GM12878 (cell line): ENCODE results near the gene SPIRE1. TPM values are rescaled to one million over a fixed set of nuclear protein-coding genes. Genes with fewer than 3 reads are reported as not detected.

Source experiments
- ATAC-seq: fragments of 200-7000 bp; cut with Tn5 transposase; 3 replicates; pipeline ENCODE4 v1.9.1; 2020; ENCODE audit warnings: mild to moderate bottlenecking, moderate library complexity
- BruUV-seq: library from RNA; stranded (reverse); fragments of 400-500 nt; replicated peaks from 2 replicates; lab custom pipeline; 2021; lab: Mats Ljungman, UMichigan
- CTCF ChIA-PET: fragments of 300-600 bp; sonication (Branson Sonifier 250); formaldehyde crosslinking; extraction: SDS; loops from one replicate; lab custom pipeline; 2021; ENCODE audit warnings: inconsistent platforms; lab: Yijun Ruan, JAX
- POLR2A ChIA-PET: fragments of 350-600 bp; formaldehyde crosslinking; extraction: SDS; loops from one replicate; lab custom pipeline; 2021; ENCODE audit warnings: inconsistent platforms; lab: Charles Lee
- RAD21 ChIA-PET: fragments of 300-600 bp; sonication (Branson Sonifier 250); formaldehyde crosslinking; loops from one replicate; lab custom pipeline; 2023; ENCODE audit warnings: antibody characterized with exemption; ENCODE audit not compliant: unreplicated experiment; lab: Charles Lee
- SMC1A ChIA-PET: fragments of 300-600 bp; sonication (Branson Sonifier 250); formaldehyde crosslinking; loops from one replicate; lab custom pipeline; 2023; ENCODE audit not compliant: unreplicated experiment, uncharacterized antibody; lab: Charles Lee
- DNase-seq: peaks from one replicate; pipeline ENCODE4 v3.0.0-alpha.2; 2011; ENCODE audit warnings: low read depth, low spot score
- FAIRE-seq: peaks from 3 replicates; lab custom pipeline; 2011; peaks lifted over from hg19 to GRCh38; lab: Jason Lieb, UNC
- H2AFZ ChIP-seq: 2 replicates; pipeline ENCODE4 v1.6.0; 2011; ENCODE audit warnings: low read depth, low read length, control low read depth; ENCODE audit not compliant: control insufficient read depth
- H3K27ac ChIP-seq: 2 replicates; pipeline ENCODE4 v1.5.1; 2011; ENCODE audit warnings: control low read depth; ENCODE audit not compliant: control insufficient read depth, insufficient read depth
- H3K27me3 ChIP-seq, 2 experiments: replicated peaks in 1 of 2; 2 replicates each; pipeline versions ENCODE4 v1.6.0 to v1.6.1; 2011; ENCODE audit warnings: low read length in 1 of 2; ENCODE audit not compliant: control insufficient read depth in 2 of 2, insufficient read depth in 2 of 2
- H3K36me3 ChIP-seq, 2 experiments: 2 replicates each; pipeline ENCODE4 v1.5.1; 2011; ENCODE audit warnings: low read length in 1 of 2; ENCODE audit not compliant: control insufficient read depth in 2 of 2, insufficient read depth in 2 of 2
- H3K4me1 ChIP-seq: 2 replicates; pipeline ENCODE4 v1.6.1; 2011; ENCODE audit warnings: mild to moderate bottlenecking, low read length, moderate library complexity, mixed read lengths; ENCODE audit not compliant: control insufficient read depth, insufficient read depth
- H3K4me2 ChIP-seq: 2 replicates; pipeline ENCODE4 v1.6.0; 2011; ENCODE audit warnings: control low read depth; ENCODE audit not compliant: control insufficient read depth, insufficient read depth
- H3K4me3 ChIP-seq: fragments of 200-600 bp; sonication (generic); 2 replicates; pipeline ENCODE4 v1.5.1; 2016
- H3K79me2 ChIP-seq: 2 replicates; pipeline ENCODE4 v1.6.0; 2011; ENCODE audit warnings: low read length; ENCODE audit not compliant: control insufficient read depth, insufficient read depth
- H3K9ac ChIP-seq: 2 replicates; pipeline ENCODE4 v1.8.0; 2011; ENCODE audit warnings: low read length, control low read depth, mixed read lengths; ENCODE audit not compliant: control insufficient read depth, insufficient read depth
- H3K9me3 ChIP-seq: replicated peaks from 3 replicates; pipeline ENCODE4 v1.5.1; 2011; ENCODE audit warnings: mild to moderate bottlenecking, low read length; ENCODE audit not compliant: control insufficient read depth, insufficient read depth
- H4K20me1 ChIP-seq: 2 replicates; pipeline ENCODE4 v1.6.0; 2011; ENCODE audit not compliant: control insufficient read depth, insufficient read depth
- CEBPB ChIP-seq, 2 experiments: fragments of 150-350 bp in 1 of 2; IDR thresholded peaks; 2 replicates each; pipeline ENCODE4 v1.6.1; 2012 to 2014; ENCODE audit warnings: low read depth in 2 of 2, low read length in 2 of 2, borderline replicate concordance in 1 of 2, inconsistent platforms in 1 of 2
- EGR1 ChIP-seq, 2 experiments: IDR thresholded peaks; 1 replicate in 1 of 2; 2 replicates in 1 of 2; pipeline ENCODE4 v1.6.1; 2011 to 2012; ENCODE audit warnings: low read depth in 2 of 2, low read length in 2 of 2, borderline replicate concordance in 1 of 2, mild to moderate bottlenecking in 1 of 2, moderate library complexity in 1 of 2
- HDGF ChIP-seq: fragments of 450-650 bp; IDR thresholded peaks from 2 replicates; pipeline ENCODE4 v1.6.1; 2016; ENCODE audit warnings: antibody characterized with exemption
- PBX3 ChIP-seq: IDR thresholded peaks from 2 replicates; pipeline ENCODE4 v1.6.1; 2011; ENCODE audit warnings: mild to moderate bottlenecking, low read depth, low read length, moderate library complexity; ENCODE audit not compliant: insufficient replicate concordance
- PML ChIP-seq: IDR thresholded peaks from 2 replicates; pipeline ENCODE4 v1.6.1; 2012; ENCODE audit warnings: low read length, inconsistent platforms
- RBBP5 ChIP-seq: fragments of 200-600 bp; sonication (generic); conservative IDR thresholded peaks from 2 replicates; pipeline ENCODE4 v1.6.1; 2016
- TCF12 ChIP-seq: IDR thresholded peaks from 2 replicates; pipeline ENCODE4 v1.6.1; 2011; ENCODE audit warnings: low read depth, mild to moderate bottlenecking, low read length
- USF2 ChIP-seq: IDR thresholded peaks from 2 replicates; pipeline ENCODE4 v1.6.1; 2011; ENCODE audit warnings: low read depth, low read length, improper control_type of control experiment, borderline replicate concordance
- WRNIP1 ChIP-seq: IDR thresholded peaks from 2 replicates; pipeline ENCODE4 v1.6.1; 2011; ENCODE audit warnings: low read depth, low read length, improper control_type of control experiment, borderline replicate concordance
- YBX1 ChIP-seq: fragments of 450-650 bp; IDR thresholded peaks from 2 replicates; pipeline ENCODE4 v1.6.1; 2016; ENCODE audit warnings: antibody characterized with exemption
- ZNF207 ChIP-seq: fragments of 450-650 bp; IDR thresholded peaks from 2 replicates; pipeline ENCODE4 v1.6.1; 2014; ENCODE audit warnings: antibody characterized with exemption, mild to moderate bottlenecking, borderline replicate concordance
- WGBS: methylation state at CpG from one replicate; pipeline ENCODE4 v1.1.6; 2016; ENCODE audit warnings: low lambda C conversion rate; ENCODE audit not compliant: insufficient replicate concordance, insufficient coverage; ENCODE audit errors: missing lambda C conversion rate; 5-methylcytosine and 5-hydroxymethylcytosine counted together
- in situ Hi-C: fragments of 300-500 bp; cut with MboI; formaldehyde crosslinking; loops from 9 replicates; pipeline ENCODE4 v1.14.3; 2018; ENCODE audit warnings: mixed read lengths
- intact Hi-C: fragments of 100-400 bp; cut with micrococcal nuclease; formaldehyde crosslinking; loops from one replicate; pipeline ENCODE4 v1.14.2; 2022; ENCODE audit not compliant: unreplicated experiment
- polyA plus RNA-seq, 11 experiments: library from polyadenylated mRNA; depleted of rRNA in 4 of 11; unstranded in 6 of 11; stranded (reverse) in 5 of 11; fragments of >200 nt; fragmentation: Nextera tagmentation in 4 of 11; fragmentation: Illumina TruSeq in 1 of 11; extraction: Ambion mirVana in 4 of 11; extraction: Trizol in 1 of 11; gene quantifications; 1 replicate in 1 of 11; 2 replicates in 10 of 11; pipeline versions ENCODE4 v1.2.1 to v1.2.3, GENCODE V29; 2011 to 2016; ENCODE audit warnings: inconsistent platforms in 2 of 11, missing spikeins in 2 of 11, low read depth in 1 of 11
- total RNA-seq, 4 experiments: library from RNA; depleted of rRNA in 3 of 4; stranded (reverse); fragments of >200 nt in 3 of 4; fragmentation: Illumina TruSeq in 1 of 4; extraction: Trizol in 1 of 4; gene quantifications; 2 replicates each; pipeline versions ENCODE4 v1.2.1 to v1.2.3, GENCODE V29; 2013 to 2021
- TF ChIP-seq, protein P1 (sequence below): fragments of 450-650 bp; IDR thresholded peaks from 2 replicates; pipeline ENCODE4 v1.6.1; 2014; ENCODE audit warnings: mild to moderate bottlenecking

The SPIRE1 gene
- total and polyA plus RNA-seq, 10 of the 15 experiments (the other 5 are each of a cell fraction or from before 2014, with no cell fraction given) = 0.18 to 9.2 (median 4.3) TPM

- no peak for TF ChIP-seq ZNF207
- TF ChIP-seq USF2 = no peak
- TF ChIP-seq TCF12 = no peak
- TF ChIP-seq, all 136 proteins: peak for 0
Measured at GRCh38 chr18:12431561-12431960, 226.3 kb downstream of the SPIRE1 start (continued).

DNA sequence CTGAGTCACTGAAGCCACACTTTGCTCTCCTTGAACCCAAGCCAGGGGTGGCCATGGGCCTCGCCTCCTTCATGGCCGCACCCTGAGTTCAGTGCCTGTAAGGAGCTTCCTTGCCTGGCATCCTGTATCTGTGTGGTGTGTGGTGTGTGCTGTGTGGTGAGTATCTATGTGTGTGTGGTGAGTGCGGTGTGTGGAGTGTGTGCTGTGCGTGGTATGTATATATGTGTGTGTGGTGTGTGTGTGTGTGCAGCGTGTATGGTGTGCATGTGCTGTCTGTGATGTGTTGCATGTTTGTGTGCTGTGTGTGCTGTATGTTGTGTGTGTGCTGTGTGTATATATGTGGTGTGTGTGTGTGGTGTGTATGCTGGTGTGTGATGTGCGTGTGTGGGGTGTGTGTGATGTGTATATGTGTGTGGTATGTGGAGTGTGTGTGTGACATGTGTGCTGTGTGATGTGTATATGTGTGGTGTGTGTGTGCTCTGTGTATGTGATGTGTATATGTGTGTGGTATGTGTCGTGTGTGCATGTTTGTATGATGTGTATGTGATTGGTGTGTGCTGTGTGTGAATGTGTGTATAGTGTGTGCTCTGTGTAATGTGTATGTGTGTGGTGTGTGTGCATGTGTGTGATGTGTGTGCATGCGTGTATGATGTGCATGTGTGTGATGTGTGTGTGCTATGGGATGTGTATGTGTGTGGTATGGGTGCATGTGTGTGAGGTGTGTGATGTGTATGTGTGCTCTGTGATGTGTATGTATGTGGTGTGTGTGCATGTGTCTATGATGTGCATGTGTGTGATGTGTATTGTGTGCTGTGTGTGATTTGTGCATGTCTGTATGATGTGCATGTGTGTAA lies 227.5 kb downstream of the SPIRE1 start:
- ChIA-PET RAD21 (no interaction called here), SMC1A (no interaction called here), CTCF (no interaction called here), POLR2A (no interaction called here)
- Histone ChIP-seq H3K9me3 (no peaks in the 10 kb centered on the region), H3K27me3 (no peaks in the 10 kb centered on the region), H3K27ac (no peak overlapping the region), H3K79me2 (no peaks in the 10 kb centered on the region), H3K4me3 (no peak overlapping the region), H3K9ac (no peak overlapping the region), H4K20me1 (no peaks in the 10 kb centered on the region), H3K36me3 (no peaks in the 10 kb centered on the region; a peak in 3 of 4 replicates), H3K4me1 (no peaks in the 10 kb centered on the region), H2AFZ (no peak overlapping the region), H3K4me2 (no peak overlapping the region)
- BruUV-seq = no TSS peak
- DNase-seq (no peak), FAIRE-seq (no peak), ATAC-seq (no peak)
- WGBS = 87% methylated on average over 8 of the region's 8 CpGs
- intact Hi-C loops = no loop called here
- TF ChIP-seq, protein P1, sequence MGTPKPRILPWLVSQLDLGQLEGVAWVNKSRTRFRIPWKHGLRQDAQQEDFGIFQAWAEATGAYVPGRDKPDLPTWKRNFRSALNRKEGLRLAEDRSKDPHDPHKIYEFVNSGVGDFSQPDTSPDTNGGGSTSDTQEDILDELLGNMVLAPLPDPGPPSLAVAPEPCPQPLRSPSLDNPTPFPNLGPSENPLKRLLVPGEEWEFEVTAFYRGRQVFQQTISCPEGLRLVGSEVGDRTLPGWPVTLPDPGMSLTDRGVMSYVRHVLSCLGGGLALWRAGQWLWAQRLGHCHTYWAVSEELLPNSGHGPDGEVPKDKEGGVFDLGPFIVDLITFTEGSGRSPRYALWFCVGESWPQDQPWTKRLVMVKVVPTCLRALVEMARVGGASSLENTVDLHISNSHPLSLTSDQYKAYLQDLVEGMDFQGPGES = no peak
- TF ChIP-seq HDGF = 0 out of 2 replicates have a peak, but pooled peaks have one; percentile 57
- no peak for TF ChIP-seq PML
- no peak for TF ChIP-seq EGR1 (IDR thresholded peaks at IDR 0.05; ENCODE audit: borderline replicate concordance in 1 of 2, low read depth in 2 of 2, low read length in 2 of 2)
- no peak for TF ChIP-seq CEBPB (IDR thresholded peaks at IDR 0.05; ENCODE audit: borderline replicate concordance in 1 of 2, low read depth in 2 of 2, low read length in 2 of 2)
- TF ChIP-seq RBBP5 = no peak
- peak; percentile 8 for TF ChIP-seq PBX3
- TF ChIP-seq YBX1 = no peak
- no peak for TF ChIP-seq WRNIP1
- in situ Hi-C loops = no loop called here
